ENCODE data around the gene PABPC1L. TPM values are rescaled to one million over a fixed set of nuclear protein-coding genes. Genes with fewer than 3 reads are reported as not detected.

PABPC1L gene
- total RNA-seq, 1 donor from 2014 or later = 45.3 TPM

- no peaks in the 10 kb centered on the region for H3K4me1 ChIP-seq
- H3K4me2 ChIP-seq = no peak overlapping the region
- no peak overlapping the region for H3K27ac Mint-ChIP-seq
- no peaks in the 10 kb centered on the region for H3K9me3 ChIP-seq (ENCODE audit: low read depth)
- H2AFZ ChIP-seq (replicated peaks) = no peak overlapping the region
- H3K4me3 ChIP-seq = no peak overlapping the region
- H3K4me3 Mint-ChIP-seq = no peak overlapping the region
- no peak overlapping the region for H3K9ac ChIP-seq
- H3K79me2 ChIP-seq (ENCODE audit: low read depth) = no peaks in the 10 kb centered on the region
- no peak for DNase-seq (ENCODE audit: low spot score)
- no peaks in the 10 kb centered on the region for H4K20me1 ChIP-seq (ENCODE audit: low read depth)
- H3F3A ChIP-seq (ENCODE audit: low read depth) = no peaks in the 10 kb centered on the region
- H3K4me1 Mint-ChIP-seq = no peaks in the 10 kb centered on the region
- no peak overlapping the region for H3K27ac ChIP-seq
- no peak for TF ChIP-seq CTCF (IDR thresholded peaks at IDR 0.05)
- H3K36me3 ChIP-seq = no peaks in the 10 kb centered on the region
- no peaks in the 10 kb centered on the region for H3K27me3 ChIP-seq
- H3K9me3 Mint-ChIP-seq = no peaks in the 10 kb centered on the region
- H3K36me3 Mint-ChIP-seq = peaks cover 40% of the 10 kb centered on the region
- H3K27me3 Mint-ChIP-seq (ENCODE audit: insufficient read depth, low read depth) = no peaks in the 10 kb centered on the region
These were observed 40.5 kb downstream of the PABPC1L start for GRCh38 chr20:44950368-44950767.

- H3K36me3 ChIP-seq = no peaks in the 10 kb centered on the region
- H3F3A ChIP-seq (ENCODE audit: low read depth) = no peaks in the 10 kb centered on the region
- no peak overlapping the region for H3K27ac ChIP-seq
- Mint-ChIP-seq H3K36me3 (peaks cover 37% of the 10 kb centered on the region), H3K27ac (no peak overlapping the region), H3K9me3 (no peaks in the 10 kb centered on the region), H3K4me3 (no peak overlapping the region), H3K4me1 (no peaks in the 10 kb centered on the region), H3K27me3 (ENCODE audit: insufficient read depth, low read depth) (no peaks in the 10 kb centered on the region)
- H3K9ac ChIP-seq = no peak overlapping the region
- no peaks in the 10 kb centered on the region for H3K27me3 ChIP-seq
- no peak overlapping the region for H3K4me3 ChIP-seq
- H3K4me1 ChIP-seq = no peaks in the 10 kb centered on the region
- no peaks in the 10 kb centered on the region for H3K9me3 ChIP-seq (ENCODE audit: low read depth)
- H3K4me2 ChIP-seq = no peak overlapping the region
- H2AFZ ChIP-seq (replicated peaks) = no peak overlapping the region
- TF ChIP-seq CTCF (IDR thresholded peaks at IDR 0.05) (no peak), EZH2phosphoT487 (IDR thresholded peaks at IDR 0.05) (no peak), EZH2 (IDR thresholded peaks at IDR 0.05) (no peak)
- peaks cover 7% of the 10 kb centered on the region for H3K79me2 ChIP-seq (ENCODE audit: low read depth)
- H4K20me1 ChIP-seq (ENCODE audit: low read depth) = no peaks in the 10 kb centered on the region
- no peak for DNase-seq (ENCODE audit: low spot score)
These were observed 42.9 kb downstream of the PABPC1L start for GRCh38 chr20:44952731-44953130.

- Mint-ChIP-seq H3K9me3 (no peaks in the 10 kb centered on the region), H3K4me3 (no peak overlapping the region), H3K27ac (no peak overlapping the region), H3K4me1 (peaks cover 11% of the 10 kb centered on the region), H3K27me3 (ENCODE audit: insufficient read depth, low read depth) (no peaks in the 10 kb centered on the region), H3K36me3 (peaks cover 35% of the 10 kb centered on the region)
- no peak for DNase-seq (ENCODE audit: low spot score)
- H3K27me3 ChIP-seq = no peaks in the 10 kb centered on the region
- H2AFZ ChIP-seq (replicated peaks) = no peak overlapping the region
- H3F3A ChIP-seq (ENCODE audit: low read depth) = no peaks in the 10 kb centered on the region
- no peak overlapping the region for H3K4me3 ChIP-seq
- H3K79me2 ChIP-seq (ENCODE audit: low read depth) = peaks cover 22% of the 10 kb centered on the region
- H3K4me1 ChIP-seq = peaks cover 11% of the 10 kb centered on the region
- no peaks in the 10 kb centered on the region for H3K36me3 ChIP-seq
- no peak overlapping the region for H3K4me2 ChIP-seq
- H3K9me3 ChIP-seq (ENCODE audit: low read depth) = no peaks in the 10 kb centered on the region
- H3K27ac ChIP-seq = no peak overlapping the region
- TF ChIP-seq EZH2 (IDR thresholded peaks at IDR 0.05) (no peak), EZH2phosphoT487 (IDR thresholded peaks at IDR 0.05) (no peak), CTCF (IDR thresholded peaks at IDR 0.05) (no peak)
- H4K20me1 ChIP-seq (ENCODE audit: low read depth) = peaks cover 12% of the 10 kb centered on the region
- no peak overlapping the region for H3K9ac ChIP-seq
These were observed 44.4 kb downstream of the PABPC1L start for GRCh38 chr20:44954211-44954610.

- Histone ChIP-seq H3K36me3 (no peaks in the 10 kb centered on the region), H3K4me3 (no peak overlapping the region), H3K27ac (no peak overlapping the region), H3K79me2 (ENCODE audit: low read depth) (peaks cover 31% of the 10 kb centered on the region), H3K4me1 (peaks cover 13% of the 10 kb centered on the region), H4K20me1 (ENCODE audit: low read depth) (peaks cover 14% of the 10 kb centered on the region), H3K9me3 (ENCODE audit: low read depth) (no peaks in the 10 kb centered on the region), H3K9ac (no peak overlapping the region), H2AFZ (replicated peaks) (no peak overlapping the region), H3K27me3 (no peaks in the 10 kb centered on the region), H3K4me2 (no peak overlapping the region), H3F3A (ENCODE audit: low read depth) (no peaks in the 10 kb centered on the region)
- Mint-ChIP-seq H3K4me3 (no peak overlapping the region), H3K9me3 (no peaks in the 10 kb centered on the region), H3K36me3 (peaks cover 30% of the 10 kb centered on the region), H3K27me3 (ENCODE audit: insufficient read depth, low read depth) (no peaks in the 10 kb centered on the region), H3K4me1 (peaks cover 16% of the 10 kb centered on the region), H3K27ac (no peak overlapping the region)
- DNase-seq (ENCODE audit: low spot score) = no peak
- TF ChIP-seq CTCF (IDR thresholded peaks at IDR 0.05) (no peak), EZH2phosphoT487 (IDR thresholded peaks at IDR 0.05) (no peak), EZH2 (IDR thresholded peaks at IDR 0.05) (no peak)
These were observed 45.4 kb downstream of the PABPC1L start for GRCh38 chr20:44955270-44955669.

Measured in neural progenitor cell (in vitro differentiated cells).